Stomach (tissue), 9 donors: ENCODE measurements around the gene PRELID2. TPM values are rescaled to one million over a fixed set of nuclear protein-coding genes. Genes with fewer than 3 reads are reported as not detected.
"Not testable (repeated sequence)": the region's sequence is repeated elsewhere in the genome, so short reads cannot be mapped to it uniquely, and the experiment has no call there.

Source experiments
- DNase-seq, 2 donors: peaks; one replicate each; pipeline versions ENCODE4 v3.0.0 to v3.0.0-alpha.2; 2013 to 2019
- H3K27ac ChIP-seq, 5 donors: fragments of 200-600 bp in 4 of 5; sonication (generic) in 4 of 5; one replicate each; pipeline ENCODE4 v1.5.1; 2013 to 2019; ENCODE audit warnings: mild to moderate bottlenecking in 1 of 5, moderate library complexity in 1 of 5
- H3K27me3 ChIP-seq, 3 donors: fragments of 200-600 bp; sonication (generic); one replicate each; pipeline ENCODE4 v1.5.1; 2017 to 2019; ENCODE audit warnings: mixed run types in 1 of 3
- H3K36me3 ChIP-seq, 4 donors: fragments of 200-600 bp; sonication (generic); 1 replicate in 3 of 4; 2 replicates in 1 of 4; pipeline ENCODE4 v1.5.1; 2016 to 2019
- H3K4me1 ChIP-seq, 4 donors: fragments of 200-600 bp; sonication (generic); one replicate each; pipeline ENCODE4 v1.5.1; 2016 to 2019
- H3K4me3 ChIP-seq, 4 donors: fragments of 200-600 bp; sonication (generic) in 3 of 4; one replicate each; pipeline ENCODE4 v1.5.1; 2016 to 2019; ENCODE audit warnings: mild to moderate bottlenecking in 1 of 4
- H3K9me3 ChIP-seq, 4 donors: fragments of 200-600 bp; sonication (generic); one replicate each; pipeline ENCODE4 v1.5.1; 2016 to 2019
- CTCF ChIP-seq, 7 experiments: fragments of 450-650 bp in 4 of 7; fragments of 200-600 bp in 3 of 7; sonication (generic) in 3 of 7; IDR thresholded peaks; one replicate each; pipeline ENCODE4 v1.5.1; 2016 to 2019; ENCODE audit warnings: antibody characterized with exemption in 7 of 7, control low read depth in 2 of 7, mild to moderate bottlenecking in 1 of 7
- EP300 ChIP-seq: sonication (generic); formaldehyde crosslinking; IDR thresholded peaks from one replicate; pipeline ENCODE4 v1.6.1; 2017; ENCODE audit warnings: antibody characterized with exemption
- POLR2A ChIP-seq, 4 donors: fragments of 450-650 bp; IDR thresholded peaks; one replicate each; pipeline ENCODE4 v1.6.1; 2016; ENCODE audit warnings: antibody characterized with exemption in 4 of 4, control low read depth in 2 of 4, mild to moderate bottlenecking in 1 of 4, moderate library complexity in 1 of 4
- POLR2AphosphoS5 ChIP-seq, 3 donors: sonication (generic); formaldehyde crosslinking; IDR thresholded peaks; one replicate each; pipeline ENCODE4 v1.6.1; 2016; ENCODE audit warnings: antibody characterized with exemption in 3 of 3
- WGBS, 5 donors: extraction: QIAGEN DNeasy Blood & Tissue Kit in 3 of 5; methylation state at CpG; one replicate each; pipeline versions ENCODE4 v1.1.5 to v1.1.7; 2013 to 2018; 5-methylcytosine and 5-hydroxymethylcytosine counted together
- intact Hi-C: fragments of 100-400 bp; cut with DNase I; formaldehyde crosslinking; loops from one replicate; pipeline ENCODE4 v1.15.1; 2023; ENCODE audit warnings: low total_unique reads
- polyA plus RNA-seq, 3 donors: library from polyadenylated mRNA; stranded (reverse); fragments of 200-250 nt; gene quantifications; one replicate each; pipeline ENCODE4 v1.2.3, GENCODE V29; 2013
- total RNA-seq, 5 donors: library from RNA; depleted of rRNA; stranded (reverse); fragments of >200 nt; gene quantifications; one replicate each; pipeline versions ENCODE4 v1.1.0 to v1.2.3, GENCODE V29; 2014 to 2016
- donor health status: healthy with polysubstance abuse.
- donor health status: Bipolar disorder and iron deficiency.
- donor health status: healthy.

The PRELID2 gene
- total and polyA plus RNA-seq, 8 donors: 7.1 to 203 (median 20.3) TPM

- Histone ChIP-seq H3K4me1 (no peaks in the 10 kb centered on the region), H3K27me3 (no peaks in the 10 kb centered on the region), H3K4me3 (no peak overlapping the region), H3K36me3 (no peaks in the 10 kb centered on the region), H3K27ac (no peak overlapping the region), H3K9me3 (no peaks in the 10 kb centered on the region)
- no peak for DNase-seq
- TF ChIP-seq CTCF (IDR thresholded peaks at IDR 0.05) (no peak), POLR2A (IDR thresholded peaks at IDR 0.05) (no peak), EP300 (no peak)
- 64 to 79% (median 77%) methylated on average over 4 of the region's 4 CpGs for WGBS, 5 donors
- intact Hi-C loops: no loop called here
These were observed 34.6 kb upstream of the PRELID2 start for GRCh38 chr5:145869753-145870152.

- TF ChIP-seq EP300: no peak
- no peak overlapping the region for H3K4me3 ChIP-seq
- intact Hi-C loops: no loop called here
- H3K27me3 ChIP-seq: no peaks in the 10 kb centered on the region
- no peak for DNase-seq
- H3K4me1 ChIP-seq: no peaks in the 10 kb centered on the region
- WGBS, 5 donors: 16 to 40% (median 22%) methylated on average over 1 of the region's 1 CpG
- H3K9me3 ChIP-seq: no peaks in the 10 kb centered on the region
- no peaks in the 10 kb centered on the region for H3K36me3 ChIP-seq
- no peak overlapping the region for H3K27ac ChIP-seq
These were observed 32.7 kb upstream of the PRELID2 start for GRCh38 chr5:145867806-145868205.

GRCh38 chr5:145864432-145864831, 29.3 kb upstream of the PRELID2 start:
- intact Hi-C loops, H3K27ac ChIP-seq, H3K9me3 ChIP-seq, H3K27me3 ChIP-seq, H3K4me3 ChIP-seq, H3K36me3 ChIP-seq, H3K4me1 ChIP-seq, DNase-seq: not testable (repeated sequence)
- WGBS, 5 donors: 64 to 86% (median 76%) methylated on average over 2 of the region's 2 CpGs

GRCh38 chr5:145863003-145863402, 27.9 kb upstream of the PRELID2 start:
- Histone ChIP-seq H3K9me3 (no peaks in the 10 kb centered on the region), H3K4me1 (peaks cover 0 to 9% (median 3%) of the 10 kb centered on the region in 4 donors), H3K36me3 (no peaks in the 10 kb centered on the region), H3K4me3 (no peak overlapping the region), H3K27ac (no peak overlapping the region), H3K27me3 (no peaks in the 10 kb centered on the region)
- WGBS, 5 donors: 81 to 89% (median 86%) methylated on average over 3 of the region's 3 CpGs
- intact Hi-C loops: no loop called here
- DNase-seq: no peak
- TF ChIP-seq POLR2AphosphoS5 (IDR thresholded peaks at IDR 0.05) (no peak), EP300 (no peak), POLR2A (IDR thresholded peaks at IDR 0.05) (no peak), CTCF (IDR thresholded peaks at IDR 0.05) (no peak)

GRCh38 chr5:145859897-145860296, 24.8 kb upstream of the PRELID2 start:
- H3K27me3 ChIP-seq: no peaks in the 10 kb centered on the region
- no peak overlapping the region for H3K4me3 ChIP-seq
- no peak for TF ChIP-seq EP300
- no peak for TF ChIP-seq POLR2A (IDR thresholded peaks at IDR 0.05)
- no peak for TF ChIP-seq CTCF (IDR thresholded peaks at IDR 0.05)
- no peak for TF ChIP-seq POLR2AphosphoS5 (IDR thresholded peaks at IDR 0.05)
- intact Hi-C loops: no loop called here
- DNase-seq: no peak
- H3K36me3 ChIP-seq: no peaks in the 10 kb centered on the region
- WGBS, 5 donors: 52 to 78% (median 58%) methylated on average over 3 of the region's 3 CpGs
- no peaks in the 10 kb centered on the region for H3K9me3 ChIP-seq
- no peak overlapping the region for H3K27ac ChIP-seq
- peaks cover 0 to 26% (median 15%) of the 10 kb centered on the region in 4 donors for H3K4me1 ChIP-seq
